ENCODE data around the gene LFNG. TPM values are rescaled to one million over a fixed set of nuclear protein-coding genes. Genes with fewer than 3 reads are reported as not detected.

LFNG gene
- polyA plus RNA-seq, 2 of the 4 experiments (the other 2 are of a cell fraction): 2.3 to 7.3 TPM

GRCh38 chr7:2479276-2480069, 40.1 kb upstream of the LFNG start:
- FAIRE-seq: no peak
- no peak for ATAC-seq
- 81% methylated on average over 16 of the region's 16 CpGs for WGBS (ENCODE audit: missing lambda C conversion rate)
- POLR2A ChIA-PET: no interaction called here
- no peak for DNase-seq (ENCODE audit: low read depth in 1 of 2, low spot score in 1 of 2)
- TF ChIP-seq FOXS1 (CRISPR knock-in tag; IDR thresholded peaks at IDR 0.05) (no peak), TP53 (CRISPR knock-in tag; IDR thresholded peaks at IDR 0.05) (no peak), ZFP36 (IDR thresholded peaks at IDR 0.05; ENCODE audit: borderline replicate concordance, partially characterized antibody) (peak; percentile 47), PHF8 (IDR thresholded peaks at IDR 0.05; ENCODE audit: borderline replicate concordance, low read depth) (no peak), MAFK (IDR thresholded peaks at IDR 0.05; ENCODE audit: partially characterized antibody) (no peak), RNF2 (IDR thresholded peaks at IDR 0.05; ENCODE audit: borderline replicate concordance, low read depth) (no peak), RFX5 (IDR thresholded peaks at IDR 0.05) (no peak)
- H3K4me3 ChIP-seq: no peak overlapping the region
- CTCF ChIA-PET: interaction anchor here (1.0 to 5.9 kb wide), 9 partner anchors 10 to 231 kb away, joined by 3 to 45 read pairs (median 7); no protein-coding TSS in a partner anchor
- H3K27ac ChIP-seq: no peak overlapping the region
- peaks cover 11% of the 10 kb centered on the region; the same call in 2 of the 3 replicates for H3K9me3 ChIP-seq
- peaks cover 10% of the 10 kb centered on the region; the same call in 1 of the 3 replicates for H3K4me1 ChIP-seq
- H3K4me2 ChIP-seq: no peak overlapping the region

- Histone ChIP-seq H3K27ac (no peak overlapping the region), H3K4me1 (peaks cover 10% of the 10 kb centered on the region; the same call in 1 of the 3 replicates), H3K9me3 (peaks cover 11% of the 10 kb centered on the region; the same call in 2 of the 3 replicates), H3K4me2 (no peak overlapping the region), H3K4me3 (no peak overlapping the region)
- CTCF ChIA-PET: interaction anchor here (1.0 to 5.9 kb wide), 4 partner anchors 11 to 200 kb away, joined by 3 to 45 read pairs (median 9); no protein-coding TSS in a partner anchor
- 79% methylated on average over 10 of the region's 21 CpGs for WGBS (ENCODE audit: missing lambda C conversion rate)
- DNase-seq (ENCODE audit: low read depth in 1 of 2, low spot score in 1 of 2) (no peak), ATAC-seq (no peak), FAIRE-seq (no peak)
- POLR2A ChIA-PET: no interaction called here
- no peak for TF ChIP-seq FOSL2 (IDR thresholded peaks at IDR 0.05)
- TF ChIP-seq FOSL2 (CRISPR knock-in tag; IDR thresholded peaks at IDR 0.05): no peak
- no peak for TF ChIP-seq FOXS1 (CRISPR knock-in tag; IDR thresholded peaks at IDR 0.05)
- no peak for TF ChIP-seq MAX (IDR thresholded peaks at IDR 0.05)
- TF ChIP-seq SMC3 (IDR thresholded peaks at IDR 0.05): no peak
- no peak for TF ChIP-seq HMGXB4 (CRISPR knock-in tag; IDR thresholded peaks at IDR 0.05; ENCODE audit: borderline replicate concordance)
- no peak for TF ChIP-seq ZSCAN20 (CRISPR knock-in tag; IDR thresholded peaks at IDR 0.05)
- TF ChIP-seq GATA3 (IDR thresholded peaks at IDR 0.05; ENCODE audit: borderline replicate concordance): no peak
- TF ChIP-seq ZNF302 (CRISPR knock-in tag; IDR thresholded peaks at IDR 0.05): no peak
- TF ChIP-seq ZFP36 (IDR thresholded peaks at IDR 0.05; ENCODE audit: borderline replicate concordance, partially characterized antibody): no peak
- TF ChIP-seq CHD2 (IDR thresholded peaks at IDR 0.05; ENCODE audit: low read length, partially characterized antibody): no peak
- no peak for TF ChIP-seq TP53 (CRISPR knock-in tag; IDR thresholded peaks at IDR 0.05)
- no peak for TF ChIP-seq CHD4 (IDR thresholded peaks at IDR 0.05; ENCODE audit: borderline replicate concordance)
- no peak for TF ChIP-seq HOXB5 (CRISPR knock-in tag; IDR thresholded peaks at IDR 0.05)
- TF ChIP-seq JUN (IDR thresholded peaks at IDR 0.05): no peak
- no peak for TF ChIP-seq BHLHE40 (IDR thresholded peaks at IDR 0.05; ENCODE audit: low read depth, low read length)
- TF ChIP-seq EHMT2 (IDR thresholded peaks at IDR 0.05; ENCODE audit: low read depth): no peak
Observed at GRCh38 chr7:2480070-2480408, 39.5 kb upstream of the LFNG start.

DNA sequence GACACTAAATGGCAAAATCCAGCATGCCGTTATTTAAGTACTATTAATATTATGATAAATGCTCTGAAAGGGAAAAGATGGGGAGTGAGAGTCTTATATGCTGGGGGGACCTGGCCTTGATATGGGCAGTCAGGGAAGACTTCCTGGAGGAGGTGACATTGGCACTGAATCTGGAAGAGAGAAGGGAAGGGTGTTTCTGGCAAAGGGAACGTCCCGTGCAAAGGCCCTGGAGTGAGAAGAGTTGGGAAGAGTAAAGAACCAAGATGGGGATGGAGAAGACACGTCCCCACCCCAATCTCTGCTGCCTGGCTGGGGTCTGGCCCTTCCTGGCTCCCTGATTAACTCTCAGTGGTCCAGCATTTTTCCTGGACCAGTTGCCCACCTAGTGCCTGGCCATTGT, 38.4 kb upstream of the LFNG start:
- CTCF ChIA-PET: interaction anchor here (0.6 to 5.9 kb wide), 4 partner anchors 12 to 199 kb away, joined by 3 to 45 read pairs (median 7); no protein-coding TSS in a partner anchor

More for the DNA sequence above, 38.4 kb upstream of the LFNG start:
- POLR2A ChIA-PET: no interaction called here
- peaks cover 10% of the 10 kb centered on the region; the same call in 1 of the 3 replicates for H3K4me1 ChIP-seq
- H3K4me3 ChIP-seq: no peak overlapping the region
- DNase-seq (ENCODE audit: low read depth in 1 of 2, low spot score in 1 of 2) (no peak), FAIRE-seq (no peak), ATAC-seq (no peak)
- WGBS (ENCODE audit: missing lambda C conversion rate): 69% methylated on average over 4 of the region's 4 CpGs
- H3K9me3 ChIP-seq: peaks cover 11% of the 10 kb centered on the region; the same call in 2 of the 3 replicates
- TF ChIP-seq ZFP36 (IDR thresholded peaks at IDR 0.05; ENCODE audit: borderline replicate concordance, partially characterized antibody): peak; percentile 96
- no peak for TF ChIP-seq NR3C1 (IDR thresholded peaks at IDR 0.05)
- TF ChIP-seq KDM1A (IDR thresholded peaks at IDR 0.05; ENCODE audit: low read depth): no peak
- H3K27ac ChIP-seq: no peak overlapping the region
- no peak overlapping the region for H3K4me2 ChIP-seq
